GM12872 (cell line): ENCODE data around the gene RGS9BP.

Source experiments
- CTCF ChIP-seq: IDR thresholded peaks from 3 replicates; pipeline ENCODE4 v1.5.1; 2011; ENCODE audit warnings: low read depth, mild to moderate bottlenecking, low read length, moderate library complexity; ENCODE audit not compliant: insufficient read depth

The RGS9BP gene

DNA sequence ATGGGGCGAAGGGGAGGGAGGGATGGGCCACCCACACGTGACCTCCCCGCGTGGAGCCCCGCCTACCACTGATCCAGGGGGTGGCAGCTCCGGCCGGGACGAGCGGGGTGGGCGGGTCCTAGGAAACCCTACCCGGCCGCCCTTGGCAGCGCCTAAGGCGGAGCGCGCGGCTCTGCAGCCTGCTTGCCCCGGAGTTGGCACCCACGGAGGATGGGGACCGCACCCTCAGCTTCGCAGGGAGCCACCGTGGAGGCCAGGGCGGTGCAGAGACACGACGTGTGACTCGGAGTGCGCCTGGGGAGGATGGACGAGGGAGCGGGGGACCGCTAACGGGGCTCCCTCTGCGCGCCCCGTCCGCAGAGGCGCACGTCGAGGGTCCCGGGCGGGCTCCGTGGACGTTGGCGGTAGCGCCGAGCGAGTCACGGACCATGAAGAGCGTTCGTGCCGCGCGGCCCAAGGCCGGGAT, at the start of gene RGS9BP:
Gene RGS9BP, plus strand, starts transcription at position 129 of the 466 bp plus-strand sequence. CDS start 416 bp downstream, outside the sequence.
- no peak for TF ChIP-seq CTCF

DNA sequence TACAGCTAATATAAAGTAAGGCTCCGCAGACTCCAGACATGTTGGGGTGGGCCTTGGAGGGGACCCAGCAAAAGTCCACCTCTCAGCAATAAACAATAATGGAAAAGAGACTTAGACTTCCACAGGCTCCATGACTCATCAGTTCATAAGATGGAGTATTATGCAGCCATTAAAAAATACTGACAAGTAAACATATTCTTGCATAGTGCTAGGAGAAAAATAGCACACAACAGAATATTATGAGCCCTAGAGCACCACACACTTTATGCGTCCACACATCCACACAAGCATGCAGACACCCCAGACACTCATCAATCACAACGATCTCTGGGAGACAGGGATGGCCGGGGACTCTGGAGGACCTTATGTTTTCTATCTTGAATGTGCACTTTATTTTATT, 48.7 kb upstream of the RGS9BP start:
- TF ChIP-seq CTCF = no peak

GRCh38 chr19:32627714-32628270, 47.9 kb upstream of the RGS9BP start:
- no peak for TF ChIP-seq CTCF

GRCh38 chr19:32630338-32630737, 45.3 kb upstream of the RGS9BP start:
- TF ChIP-seq CTCF = no peak

- TF ChIP-seq CTCF = no peak
Observed at GRCh38 chr19:32631381-32631780, 44.3 kb upstream of the RGS9BP start.

GRCh38 chr19:32637480-32637879, 38.2 kb upstream of the RGS9BP start:
- no peak for TF ChIP-seq CTCF

- no peak for TF ChIP-seq CTCF
Observed at GRCh38 chr19:32638625-32639024, 37.0 kb upstream of the RGS9BP start.

DNA sequence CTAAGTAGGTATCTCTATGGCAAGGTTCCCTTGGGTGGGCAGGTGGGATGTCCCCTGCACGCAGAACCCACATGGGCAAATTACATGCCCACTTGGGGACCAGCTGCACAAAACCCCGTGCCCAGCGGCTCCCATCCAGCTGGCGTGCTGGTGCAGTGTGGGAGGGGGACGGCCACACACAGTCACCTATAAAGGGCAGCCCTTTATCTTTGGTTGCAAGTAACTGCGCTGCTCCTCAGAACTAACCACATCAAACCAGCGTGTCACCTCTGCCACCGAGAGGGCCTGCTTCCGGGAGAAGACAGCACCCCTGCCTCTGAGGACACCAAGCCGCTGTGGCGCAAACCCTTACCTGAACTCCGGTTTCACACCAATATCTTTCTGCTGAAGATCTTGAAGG, 32.9 kb upstream of the RGS9BP start:
- no peak for TF ChIP-seq CTCF
